Endothelial cell of umbilical vein (primary cell): ENCODE measurements around the gene SLC4A5.

Experiments used
- CTCF ChIP-seq, 2 donors: IDR thresholded peaks; 1 replicate in 1 of 2; 2 replicates in 1 of 2; pipeline ENCODE4 v1.5.1; 2011; ENCODE audit warnings: low read length in 2 of 2, mild to moderate bottlenecking in 2 of 2, moderate library complexity in 2 of 2, control low read depth in 1 of 2, inconsistent platforms in 1 of 2, low read depth in 1 of 2; ENCODE audit not compliant: insufficient read depth in 1 of 2; ENCODE audit errors: extremely low read depth in 1 of 2
- EZH2 ChIP-seq: IDR thresholded peaks from 2 replicates; pipeline ENCODE4 v1.6.1; 2012; ENCODE audit warnings: borderline replicate concordance, low read depth, mild to moderate bottlenecking, moderate library complexity, low read length, inconsistent platforms; ENCODE audit not compliant: severe bottlenecking
- GATA2 ChIP-seq: IDR thresholded peaks from 2 replicates; pipeline ENCODE4 v1.7.0; 2011; ENCODE audit warnings: low read depth, mild to moderate bottlenecking, moderate library complexity, mixed read lengths, low read length; ENCODE audit not compliant: insufficient read length, insufficient read depth
- JUN ChIP-seq: IDR thresholded peaks from 2 replicates; pipeline ENCODE4 v1.6.1; 2011; ENCODE audit warnings: borderline replicate concordance, low read depth; ENCODE audit not compliant: insufficient read length, insufficient read depth
- MYC ChIP-seq: IDR thresholded peaks from one replicate; pipeline ENCODE4 v1.6.1; 2011; ENCODE audit warnings: mild to moderate bottlenecking, low read depth, low read length
- POLR2A ChIP-seq: IDR thresholded peaks from 2 replicates; pipeline ENCODE4 v1.6.1; 2012; ENCODE audit warnings: low read depth, mild to moderate bottlenecking, control low read depth, low read length
- POLR2AphosphoS5 ChIP-seq: IDR thresholded peaks from 2 replicates; pipeline ENCODE4 v1.6.1; 2012; ENCODE audit warnings: low read depth, mild to moderate bottlenecking, control low read depth, low read length, moderate library complexity; ENCODE audit not compliant: insufficient read depth
- TF ChIP-seq, protein P1 (sequence below): IDR thresholded peaks from 2 replicates; pipeline ENCODE4 v1.6.1; 2011; ENCODE audit not compliant: insufficient read depth, insufficient read length

GRCh38 chr2:74383254-74383653 is 40.0 kb upstream of the SLC4A5 start:
- TF ChIP-seq, protein P1, sequence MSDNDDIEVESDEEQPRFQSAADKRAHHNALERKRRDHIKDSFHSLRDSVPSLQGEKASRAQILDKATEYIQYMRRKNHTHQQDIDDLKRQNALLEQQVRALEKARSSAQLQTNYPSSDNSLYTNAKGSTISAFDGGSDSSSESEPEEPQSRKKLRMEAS = no peak
- no peak for TF ChIP-seq EZH2
- no peak for TF ChIP-seq CTCF (IDR thresholded peaks at IDR 0.05; ENCODE audit: extremely low read depth in 1 of 2, insufficient read depth in 1 of 2, low read depth in 1 of 2, low read length in 2 of 2)
- no peak for TF ChIP-seq JUN
- no peak for TF ChIP-seq GATA2
- TF ChIP-seq MYC = no peak
- TF ChIP-seq POLR2A = no peak
- no peak for TF ChIP-seq POLR2AphosphoS5
